ENCODE results near the gene NHLRC4. TPM values are rescaled to one million over a fixed set of nuclear protein-coding genes. Genes with fewer than 3 reads are reported as not detected.

Gene NHLRC4
- total and polyA plus RNA-seq, 2 of the 13 experiments (the other 11 are each of a cell fraction or from before 2014, with no cell fraction given), result 0.40 to 0.59 TPM

DNA sequence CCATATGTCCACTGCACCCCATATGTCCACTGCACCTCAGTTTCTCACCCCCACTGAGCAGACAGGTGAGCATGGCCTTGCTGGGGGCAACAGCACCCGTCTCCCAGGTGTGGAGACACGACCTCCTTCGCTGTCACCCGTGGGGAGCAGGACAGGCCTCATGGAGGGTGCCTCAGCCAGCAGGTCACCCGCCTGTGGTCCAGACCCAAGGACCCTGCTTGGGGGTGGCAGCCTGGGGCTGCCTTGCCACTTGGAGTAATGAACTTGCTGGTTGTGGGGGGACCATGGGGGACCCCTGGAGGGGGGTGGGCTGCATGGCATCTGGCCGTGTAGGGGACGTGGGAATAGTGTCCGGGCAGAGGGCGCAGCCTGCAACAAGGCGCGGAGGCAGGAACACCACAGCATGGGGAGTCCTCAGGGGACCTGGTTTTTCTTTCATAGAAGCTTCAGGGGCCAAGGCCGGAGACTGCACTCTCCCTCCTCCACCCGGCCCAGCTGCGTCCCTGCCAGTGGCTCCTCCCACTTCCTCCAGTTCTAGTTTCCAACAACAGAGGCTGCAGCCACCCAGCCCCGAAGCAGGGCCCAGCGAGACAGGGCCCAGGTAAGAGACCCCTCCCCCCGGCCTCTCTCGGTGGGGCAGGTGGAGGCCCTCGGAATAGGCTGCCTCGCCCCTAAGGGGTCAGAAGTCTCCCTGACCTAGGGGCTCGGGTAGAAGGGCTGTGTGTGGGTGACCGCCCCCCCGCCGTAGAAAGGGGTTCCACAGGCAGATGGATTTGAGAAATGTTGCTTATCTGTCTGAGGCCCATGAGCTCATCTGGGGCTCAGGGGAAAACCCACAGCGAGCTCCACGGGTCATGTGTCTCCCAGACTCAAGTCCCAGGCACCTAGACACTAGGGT, at the start of gene NHLRC4 (continued):
- no peak for TF ChIP-seq ZNF83 (CRISPR knock-in tag; IDR thresholded peaks at IDR 0.05; ENCODE audit: borderline replicate concordance)
- TF ChIP-seq ZSCAN31 (CRISPR knock-in tag; IDR thresholded peaks at IDR 0.05; ENCODE audit: low read depth), result peak; percentile 28; the same call in 1 of the 2 replicates
- TF ChIP-seq ZNF841 (CRISPR knock-in tag; IDR thresholded peaks at IDR 0.05; ENCODE audit: borderline replicate concordance), result no peak
- TF ChIP-seq ZNF33B (CRISPR knock-in tag; IDR thresholded peaks at IDR 0.05), result no peak
- TF ChIP-seq NR2F6 (IDR thresholded peaks at IDR 0.05), result no peak
- TF ChIP-seq NR2F6 (CRISPR knock-in tag; IDR thresholded peaks at IDR 0.05), result 0 out of 2 replicates have a peak, but pooled peaks have one; percentile 23
- TF ChIP-seq, protein P1, sequence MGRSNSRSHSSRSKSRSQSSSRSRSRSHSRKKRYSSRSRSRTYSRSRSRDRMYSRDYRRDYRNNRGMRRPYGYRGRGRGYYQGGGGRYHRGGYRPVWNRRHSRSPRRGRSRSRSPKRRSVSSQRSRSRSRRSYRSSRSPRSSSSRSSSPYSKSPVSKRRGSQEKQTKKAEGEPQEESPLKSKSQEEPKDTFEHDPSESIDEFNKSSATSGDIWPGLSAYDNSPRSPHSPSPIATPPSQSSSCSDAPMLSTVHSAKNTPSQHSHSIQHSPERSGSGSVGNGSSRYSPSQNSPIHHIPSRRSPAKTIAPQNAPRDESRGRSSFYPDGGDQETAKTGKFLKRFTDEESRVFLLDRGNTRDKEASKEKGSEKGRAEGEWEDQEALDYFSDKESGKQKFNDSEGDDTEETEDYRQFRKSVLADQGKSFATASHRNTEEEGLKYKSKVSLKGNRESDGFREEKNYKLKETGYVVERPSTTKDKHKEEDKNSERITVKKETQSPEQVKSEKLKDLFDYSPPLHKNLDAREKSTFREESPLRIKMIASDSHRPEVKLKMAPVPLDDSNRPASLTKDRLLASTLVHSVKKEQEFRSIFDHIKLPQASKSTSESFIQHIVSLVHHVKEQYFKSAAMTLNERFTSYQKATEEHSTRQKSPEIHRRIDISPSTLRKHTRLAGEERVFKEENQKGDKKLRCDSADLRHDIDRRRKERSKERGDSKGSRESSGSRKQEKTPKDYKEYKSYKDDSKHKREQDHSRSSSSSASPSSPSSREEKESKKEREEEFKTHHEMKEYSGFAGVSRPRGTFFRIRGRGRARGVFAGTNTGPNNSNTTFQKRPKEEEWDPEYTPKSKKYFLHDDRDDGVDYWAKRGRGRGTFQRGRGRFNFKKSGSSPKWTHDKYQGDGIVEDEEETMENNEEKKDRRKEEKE (IDR thresholded peaks at IDR 0.05), result no peak
- no peak for TF ChIP-seq ZNF746 (CRISPR knock-in tag; IDR thresholded peaks at IDR 0.05)
- TF ChIP-seq YEATS2 (CRISPR knock-in tag; IDR thresholded peaks at IDR 0.05; ENCODE audit: borderline replicate concordance), result peak; percentile 19; the same call in 1 of the 2 replicates
- TF ChIP-seq, protein P2, sequence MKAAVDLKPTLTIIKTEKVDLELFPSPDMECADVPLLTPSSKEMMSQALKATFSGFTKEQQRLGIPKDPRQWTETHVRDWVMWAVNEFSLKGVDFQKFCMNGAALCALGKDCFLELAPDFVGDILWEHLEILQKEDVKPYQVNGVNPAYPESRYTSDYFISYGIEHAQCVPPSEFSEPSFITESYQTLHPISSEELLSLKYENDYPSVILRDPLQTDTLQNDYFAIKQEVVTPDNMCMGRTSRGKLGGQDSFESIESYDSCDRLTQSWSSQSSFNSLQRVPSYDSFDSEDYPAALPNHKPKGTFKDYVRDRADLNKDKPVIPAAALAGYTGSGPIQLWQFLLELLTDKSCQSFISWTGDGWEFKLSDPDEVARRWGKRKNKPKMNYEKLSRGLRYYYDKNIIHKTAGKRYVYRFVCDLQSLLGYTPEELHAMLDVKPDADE (CRISPR knock-in tag; IDR thresholded peaks at IDR 0.05), result no peak
- no peak for TF ChIP-seq MED8 (CRISPR knock-in tag; IDR thresholded peaks at IDR 0.05; ENCODE audit: insufficient replicate concordance)
- TF ChIP-seq SIN3A (IDR thresholded peaks at IDR 0.05; ENCODE audit: borderline replicate concordance, low read depth, low read length), result peak; percentile 52; the same call in 1 of the 2 replicates
- TF ChIP-seq MEIS1 (CRISPR knock-in tag; IDR thresholded peaks at IDR 0.05; ENCODE audit: borderline replicate concordance), result no peak
- TF ChIP-seq ZNF607 (CRISPR knock-in tag; IDR thresholded peaks at IDR 0.05; ENCODE audit: borderline replicate concordance), result no peak
- TF ChIP-seq RXRA (CRISPR knock-in tag; IDR thresholded peaks at IDR 0.05), result peak; percentile 56; the same call in 1 of the 2 replicates
- TF ChIP-seq CSRNP1 (CRISPR knock-in tag; IDR thresholded peaks at IDR 0.05), result 0 out of 2 replicates have a peak, but pooled peaks have one; percentile 34
- TF ChIP-seq, protein P3, sequence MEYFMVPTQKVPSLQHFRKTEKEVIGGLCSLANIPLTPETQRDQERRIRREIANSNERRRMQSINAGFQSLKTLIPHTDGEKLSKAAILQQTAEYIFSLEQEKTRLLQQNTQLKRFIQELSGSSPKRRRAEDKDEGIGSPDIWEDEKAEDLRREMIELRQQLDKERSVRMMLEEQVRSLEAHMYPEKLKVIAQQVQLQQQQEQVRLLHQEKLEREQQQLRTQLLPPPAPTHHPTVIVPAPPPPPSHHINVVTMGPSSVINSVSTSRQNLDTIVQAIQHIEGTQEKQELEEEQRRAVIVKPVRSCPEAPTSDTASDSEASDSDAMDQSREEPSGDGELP (IDR thresholded peaks at IDR 0.05; ENCODE audit: borderline replicate concordance, low read depth), result peak; percentile 86
- TF ChIP-seq HOXA9 (CRISPR knock-in tag; IDR thresholded peaks at IDR 0.05; ENCODE audit: borderline replicate concordance), result no peak
- TF ChIP-seq RBAK (CRISPR knock-in tag; IDR thresholded peaks at IDR 0.05), result no peak
- TF ChIP-seq, protein P4, sequence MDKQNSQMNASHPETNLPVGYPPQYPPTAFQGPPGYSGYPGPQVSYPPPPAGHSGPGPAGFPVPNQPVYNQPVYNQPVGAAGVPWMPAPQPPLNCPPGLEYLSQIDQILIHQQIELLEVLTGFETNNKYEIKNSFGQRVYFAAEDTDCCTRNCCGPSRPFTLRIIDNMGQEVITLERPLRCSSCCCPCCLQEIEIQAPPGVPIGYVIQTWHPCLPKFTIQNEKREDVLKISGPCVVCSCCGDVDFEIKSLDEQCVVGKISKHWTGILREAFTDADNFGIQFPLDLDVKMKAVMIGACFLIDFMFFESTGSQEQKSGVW (CRISPR knock-in tag; IDR thresholded peaks at IDR 0.05; ENCODE audit: borderline replicate concordance), result no peak
- peak; percentile 18; the same call in 1 of the 2 replicates for TF ChIP-seq ZNF768 (CRISPR knock-in tag; IDR thresholded peaks at IDR 0.05)
- TF ChIP-seq ZNF101 (CRISPR knock-in tag; IDR thresholded peaks at IDR 0.05; ENCODE audit: borderline replicate concordance, low read depth), result no peak
